NK-92 treated with Interleukin-12 subunit alpha and Interleukin-12 subunit beta, amount 100 ng/mL, for 24 hours (cell line): ENCODE data around the gene UBA7.
"Not testable (repeated sequence)": the region's sequence is repeated elsewhere in the genome, so short reads cannot be mapped to it uniquely, and the experiment has no call there.

ENCODE experiments used
- DNase-seq: peaks from one replicate; lab custom pipeline; 2025; lab: John Stamatoyannopoulos, UW

UBA7 gene

GRCh38 chr3:49785565-49786356 is 28.0 kb downstream of the UBA7 start:
- no peak for DNase-seq

- not testable (repeated sequence) for DNase-seq
Observed at GRCh38 chr3:49782277-49782676, 31.5 kb downstream of the UBA7 start.

GRCh38 chr3:49781415-49782199 is 32.1 kb downstream of the UBA7 start:
- no peak for DNase-seq

GRCh38 chr3:49780975-49781365 is 32.8 kb downstream of the UBA7 start:
- not testable (repeated sequence) for DNase-seq

GRCh38 chr3:49780080-49780974 is 33.4 kb downstream of the UBA7 start:
- no peak for DNase-seq

GRCh38 chr3:49779358-49780079 is 34.2 kb downstream of the UBA7 start:
- no peak for DNase-seq

GRCh38 chr3:49776101-49776500 is 37.7 kb downstream of the UBA7 start:
- not testable (repeated sequence) for DNase-seq

- DNase-seq, result no peak
Observed at GRCh38 chr3:49775538-49775937, 38.2 kb downstream of the UBA7 start.

- no peak for DNase-seq
Observed at GRCh38 chr3:49772703-49773102, 41.0 kb downstream of the UBA7 start.

- DNase-seq, result no peak
Observed at GRCh38 chr3:49771340-49771938, 42.3 kb downstream of the UBA7 start.

- DNase-seq, result no peak
Observed at GRCh38 chr3:49769926-49770325, 43.8 kb downstream of the UBA7 start.

GRCh38 chr3:49769286-49769915 is 44.4 kb downstream of the UBA7 start:
- DNase-seq, result no peak

- no peak for DNase-seq
Observed at GRCh38 chr3:49763981-49764380, 49.8 kb downstream of the UBA7 start.

GRCh38 chr3:49761661-49762060 is 52.1 kb downstream of the UBA7 start:
- DNase-seq, result no peak

- no peak for DNase-seq
Observed at GRCh38 chr3:49759226-49759625, 54.5 kb downstream of the UBA7 start.

- no peak for DNase-seq
Observed at GRCh38 chr3:49757197-49757596, 56.6 kb downstream of the UBA7 start.

- no peak for DNase-seq
Observed at GRCh38 chr3:49756036-49756435, 57.7 kb downstream of the UBA7 start.
